Aorta (tissue), 5 donors: ENCODE results near the gene PPP6R3. TPM values are rescaled to one million over a fixed set of nuclear protein-coding genes. Genes with fewer than 3 reads are reported as not detected.
"Not testable (repeated sequence)": the region's sequence is repeated elsewhere in the genome, so short reads cannot be mapped to it uniquely, and the experiment has no call there.

Source experiments
- ATAC-seq: fragments of 200-7000 bp; cut with Tn5 transposase; one replicate; pipeline ENCODE4 v1.9.1; 2022; ENCODE audit warnings: moderate library complexity; ENCODE audit not compliant: low FRiP score
- DNase-seq, 2 donors: peaks; one replicate each; pipeline ENCODE4 v3.0.0-alpha.2; 2020
- H3K27ac ChIP-seq, 2 donors: one replicate each; pipeline ENCODE4 v1.5.1; 2013; ENCODE audit warnings: low read length in 2 of 2, mild to moderate bottlenecking in 2 of 2, moderate library complexity in 2 of 2, control low read depth in 1 of 2, inconsistent platforms in 1 of 2, low read depth in 1 of 2
- H3K27me3 ChIP-seq, 2 donors: one replicate each; pipeline ENCODE4 v1.6.1; 2013; ENCODE audit warnings: control low read depth in 1 of 2, low read length in 1 of 2, mild to moderate bottlenecking in 1 of 2, moderate library complexity in 1 of 2; ENCODE audit not compliant: insufficient read depth in 2 of 2, control insufficient read depth in 1 of 2
- H3K36me3 ChIP-seq, 2 donors: one replicate each; pipeline ENCODE4 v1.6.1; 2013; ENCODE audit warnings: control low read depth in 1 of 2, low read length in 1 of 2, mild to moderate bottlenecking in 1 of 2; ENCODE audit not compliant: insufficient read depth in 2 of 2, control insufficient read depth in 1 of 2
- H3K4me1 ChIP-seq, 2 donors: one replicate each; pipeline ENCODE4 v1.6.1; 2013; ENCODE audit warnings: low read length in 2 of 2, control low read depth in 1 of 2, mild to moderate bottlenecking in 1 of 2, moderate library complexity in 1 of 2; ENCODE audit not compliant: insufficient read depth in 2 of 2, control insufficient read depth in 1 of 2
- H3K4me3 ChIP-seq, 2 donors: one replicate each; pipeline ENCODE4 v1.5.1; 2013; ENCODE audit warnings: low read length in 2 of 2, control low read depth in 1 of 2, mild to moderate bottlenecking in 1 of 2
- H3K9me3 ChIP-seq: one replicate; pipeline ENCODE4 v1.6.1; 2013; ENCODE audit warnings: mild to moderate bottlenecking, low read length; ENCODE audit not compliant: control insufficient read depth
- WGBS, 2 donors: extraction: QIAGEN DNeasy Blood & Tissue Kit; methylation state at CpG; one replicate each; pipeline ENCODE4 v1.1.7; 2013; 5-methylcytosine and 5-hydroxymethylcytosine counted together
- intact Hi-C, 2 donors: fragments of 100-400 bp; cut with DNase I; formaldehyde crosslinking; loops; one replicate each; pipeline versions ENCODE4 v1.14.2 to v1.15.0; 2022
- polyA plus RNA-seq, 2 donors: library from polyadenylated mRNA; stranded (reverse); fragments of 200-250 nt; gene quantifications; one replicate each; pipeline ENCODE4 v1.2.3, GENCODE V29; 2013
- total RNA-seq, 2 donors: library from RNA; stranded (reverse); fragmentation: NEBNext Ultra II Directional; extraction: Animal tissue kit (Norgen Biotek cat#: 25700); gene quantifications; one replicate each; pipeline ENCODE4 v1.2.1, GENCODE V29; 2021
- donor health status: healthy with polysubstance abuse.
- donor health status: Bipolar disorder and iron deficiency.
- donor health status: DM: no; HTN: no; CAD: no.
- donor health status: DM: no; HTN: no; CAD: no.
- donor health status: DM: yes; HTN: yes; CAD: no.

Gene PPP6R3
- total and polyA plus RNA-seq, 4 donors: 18.8 to 109 (median 65.4) TPM

GRCh38 chr11:68538025-68538424 lies 77.5 kb downstream of the PPP6R3 start:
- no peak for ATAC-seq
- no peaks in the 10 kb centered on the region for H3K4me1 ChIP-seq
- peaks cover 0 to 4% of the 10 kb centered on the region in 2 donors for H3K36me3 ChIP-seq
- no peak overlapping the region for H3K27ac ChIP-seq
- intact Hi-C loops: no loop called here
- 79 to 84% methylated on average over 6 of the region's 6 CpGs for WGBS, 2 donors
- H3K27me3 ChIP-seq: no peaks in the 10 kb centered on the region
- no peak for DNase-seq
- no peak overlapping the region for H3K4me3 ChIP-seq
- no peaks in the 10 kb centered on the region for H3K9me3 ChIP-seq

GRCh38 chr11:68539395-68539794 lies 78.8 kb downstream of the PPP6R3 start:
- 93 to 98% methylated on average over 2 of the region's 2 CpGs for WGBS, 2 donors
- Histone ChIP-seq H3K36me3 (peaks cover 0 to 4% of the 10 kb centered on the region in 2 donors), H3K9me3 (no peaks in the 10 kb centered on the region), H3K27ac (no peak overlapping the region), H3K4me3 (no peak overlapping the region), H3K27me3 (no peaks in the 10 kb centered on the region), H3K4me1 (no peaks in the 10 kb centered on the region)
- DNase-seq (no peak), ATAC-seq (no peak)
- intact Hi-C loops: loop anchor here in 1 of 2 donors (1.0 kb wide), 1 partner anchor 14 kb away; no protein-coding TSS in a partner anchor

DNA sequence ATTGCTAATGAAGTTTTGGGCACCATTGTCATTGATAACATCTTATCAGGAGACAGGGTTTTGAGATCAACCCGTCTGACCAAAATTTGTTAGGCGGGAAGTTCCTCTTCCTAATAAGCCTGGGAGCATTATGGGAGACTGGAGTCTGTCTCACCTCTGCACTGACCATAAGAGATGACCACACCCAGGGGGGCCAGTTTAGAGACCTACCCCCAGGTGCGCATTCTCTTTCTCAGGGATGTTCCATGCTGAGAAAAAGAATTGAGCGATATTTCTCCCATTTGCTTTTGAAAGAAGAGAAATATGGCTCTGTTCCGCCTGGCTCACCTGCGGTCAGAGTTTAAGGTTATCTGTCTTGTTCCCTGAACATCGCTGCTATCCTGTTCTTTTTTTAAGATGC lies 80.0 kb downstream of the PPP6R3 start:
- not testable (repeated sequence) for DNase-seq, H3K27ac ChIP-seq, H3K4me1 ChIP-seq, H3K9me3 ChIP-seq, H3K27me3 ChIP-seq, H3K4me3 ChIP-seq, ATAC-seq, H3K36me3 ChIP-seq
- 94 to 97% methylated on average over 7 of the region's 7 CpGs for WGBS, 2 donors
- intact Hi-C loops: loop anchor here in 1 of 2 donors (5.0 kb wide), 1 partner anchor 37 kb away; no protein-coding TSS in a partner anchor

- 96 to 97% methylated on average over 2 of the region's 2 CpGs for WGBS, 2 donors
- Histone ChIP-seq H3K27ac (no peak overlapping the region), H3K27me3 (no peaks in the 10 kb centered on the region), H3K4me3 (no peak overlapping the region), H3K4me1 (no peaks in the 10 kb centered on the region), H3K9me3 (no peaks in the 10 kb centered on the region), H3K36me3 (peaks cover 0 to 4% of the 10 kb centered on the region in 2 donors)
- DNase-seq (no peak), ATAC-seq (no peak)
- intact Hi-C loops: loop anchor here in 1 of 2 donors (5.0 kb wide), 1 partner anchor 36 kb away; no protein-coding TSS in a partner anchor
Observed at GRCh38 chr11:68541116-68541515, 80.6 kb downstream of the PPP6R3 start.

- no peak overlapping the region for H3K27ac ChIP-seq
- H3K9me3 ChIP-seq: no peaks in the 10 kb centered on the region
- WGBS, 2 donors: 80 to 85% methylated on average over 8 of the region's 8 CpGs
- H3K27me3 ChIP-seq: no peaks in the 10 kb centered on the region
- H3K4me3 ChIP-seq: no peak overlapping the region
- no peak for DNase-seq
- intact Hi-C loops: loop anchor here in 1 of 2 donors (5.0 kb wide), 1 partner anchor 35 kb away; no protein-coding TSS in a partner anchor
- no peak for ATAC-seq
- peaks cover 0 to 4% of the 10 kb centered on the region in 2 donors for H3K36me3 ChIP-seq
- H3K4me1 ChIP-seq: no peaks in the 10 kb centered on the region
Observed at GRCh38 chr11:68541991-68542390, 81.4 kb downstream of the PPP6R3 start.

GRCh38 chr11:68542617-68543016 lies 82.1 kb downstream of the PPP6R3 start:
- Histone ChIP-seq H3K27ac (no peak overlapping the region), H3K36me3 (peaks cover 0 to 4% of the 10 kb centered on the region in 2 donors), H3K4me1 (no peaks in the 10 kb centered on the region)

DNA sequence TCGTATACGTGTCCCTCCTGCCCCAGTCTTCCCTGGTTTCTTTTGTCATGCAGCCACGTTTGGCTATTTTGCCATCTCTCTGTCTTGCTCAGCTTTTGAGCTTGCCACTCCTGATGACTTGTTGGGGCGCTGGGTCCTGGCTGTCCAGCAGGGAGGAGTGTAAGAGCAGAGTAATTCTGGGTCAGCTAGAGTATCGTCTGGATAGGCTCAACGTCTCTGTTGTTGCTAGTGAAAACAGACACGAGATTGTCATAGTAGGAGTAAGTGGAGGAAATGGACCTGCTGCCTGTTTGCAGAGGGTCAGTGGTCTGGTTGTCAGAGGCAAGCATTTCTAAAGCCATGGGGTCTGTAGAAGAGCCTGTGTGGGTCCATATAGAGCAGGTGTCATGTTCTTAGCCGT lies 83.0 kb downstream of the PPP6R3 start:
- no peaks in the 10 kb centered on the region for H3K4me1 ChIP-seq
- DNase-seq: no peak
- no peak overlapping the region for H3K4me3 ChIP-seq
- intact Hi-C loops: loop anchor here in 1 of 2 donors (5.0 kb wide), 1 partner anchor 34 kb away; no protein-coding TSS in a partner anchor
- H3K27ac ChIP-seq: no peak overlapping the region
- H3K27me3 ChIP-seq: no peaks in the 10 kb centered on the region
- no peaks in the 10 kb centered on the region for H3K9me3 ChIP-seq
- no peak for ATAC-seq
- WGBS, 2 donors: 65% methylated on average over 8 of the region's 8 CpGs
- peaks cover 0 to 6% of the 10 kb centered on the region in 2 donors for H3K36me3 ChIP-seq

More at GRCh38 chr11:68542617-68543016, 82.1 kb downstream of the PPP6R3 start:
- DNase-seq (no peak), ATAC-seq (peak; percentile 57)
- intact Hi-C loops: loop anchor here in 1 of 2 donors (5.0 kb wide), 1 partner anchor 35 kb away; no protein-coding TSS in a partner anchor
- Histone ChIP-seq H3K4me3 (no peak overlapping the region), H3K9me3 (no peaks in the 10 kb centered on the region), H3K27me3 (no peaks in the 10 kb centered on the region)
- 67 to 68% methylated on average over 5 of the region's 5 CpGs for WGBS, 2 donors

- peaks cover 2 to 5% of the 10 kb centered on the region in 2 donors for H3K36me3 ChIP-seq
- no peaks in the 10 kb centered on the region for H3K9me3 ChIP-seq
- H3K27ac ChIP-seq: no peak overlapping the region
- no peaks in the 10 kb centered on the region for H3K27me3 ChIP-seq
- no peaks in the 10 kb centered on the region for H3K4me1 ChIP-seq
- ATAC-seq: no peak
- DNase-seq: no peak
- intact Hi-C loops: no loop called here
- no peak overlapping the region for H3K4me3 ChIP-seq
Observed at GRCh38 chr11:68545347-68545746, 84.8 kb downstream of the PPP6R3 start.

GRCh38 chr11:68545796-68546195 lies 85.2 kb downstream of the PPP6R3 start:
- 74 to 81% methylated on average over 1 of the region's 1 CpG for WGBS, 2 donors
- Histone ChIP-seq H3K9me3 (no peaks in the 10 kb centered on the region), H3K4me1 (no peaks in the 10 kb centered on the region), H3K4me3 (no peak overlapping the region), H3K27me3 (no peaks in the 10 kb centered on the region), H3K27ac (no peak overlapping the region), H3K36me3 (peaks cover 2 to 5% of the 10 kb centered on the region in 2 donors)
- intact Hi-C loops: no loop called here
- no peak for ATAC-seq
- no peak for DNase-seq
